CD8-positive, alpha-beta memory T cell (primary cell): ENCODE measurements around the gene CACNA2D2. TPM values are rescaled to one million over a fixed set of nuclear protein-coding genes. Genes with fewer than 3 reads are reported as not detected.

Source experiments
- CTCF ChIA-PET: fragments of 350-600 bp; sonication (Branson Sonifier 250); formaldehyde crosslinking; loops from one replicate; lab custom pipeline; 2021; ENCODE audit warnings: antibody characterized with exemption; lab: Charles Lee
- POLR2A ChIA-PET: fragments of 350-600 bp; sonication (Branson Sonifier 250); formaldehyde crosslinking; loops from one replicate; lab custom pipeline; 2021; ENCODE audit warnings: antibody characterized with exemption; lab: Charles Lee
- DNase-seq, 5 donors: peaks; one replicate each; pipeline versions ENCODE4 v3.0.0 to v3.0.0-alpha.2; 2020 to 2022; ENCODE audit warnings: mixed read lengths in 1 of 5
- H3K27ac ChIP-seq: one replicate; pipeline ENCODE4 v1.7.0; 2013; ENCODE audit warnings: low read depth, mild to moderate bottlenecking, low read length, moderate library complexity
- H3K27me3 ChIP-seq: 2 replicates; pipeline ENCODE4 v1.7.0; 2013; ENCODE audit warnings: low read length, mild to moderate bottlenecking; ENCODE audit not compliant: insufficient read depth, poor library complexity, severe bottlenecking
- H3K36me3 ChIP-seq: 2 replicates; pipeline ENCODE4 v1.7.0; 2013; ENCODE audit warnings: mild to moderate bottlenecking, low read length, moderate library complexity; ENCODE audit not compliant: insufficient read depth
- H3K4me1 ChIP-seq: 2 replicates; pipeline ENCODE4 v1.7.0; 2013; ENCODE audit warnings: mild to moderate bottlenecking, low read length, moderate library complexity; ENCODE audit not compliant: insufficient read depth
- H3K4me3 ChIP-seq: 2 replicates; pipeline ENCODE4 v1.7.0; 2013; ENCODE audit warnings: mild to moderate bottlenecking, low read length
- H3K9me3 ChIP-seq: 2 replicates; pipeline ENCODE4 v1.7.0; 2013; ENCODE audit warnings: mild to moderate bottlenecking, low read length
- H3K27ac Mint-ChIP-seq, 8 donors: one replicate each; pipeline ENCODE4 v1.8.0; 2020 to 2021; ENCODE audit warnings: mixed read lengths in 8 of 8, mild to moderate bottlenecking in 6 of 8, inconsistent platforms in 3 of 8, moderate library complexity in 3 of 8
- H3K27me3 Mint-ChIP-seq, 2 donors: one replicate each; pipeline ENCODE4 v1.8.0; 2020 to 2021; ENCODE audit warnings: mixed read lengths in 2 of 2, mild to moderate bottlenecking in 1 of 2, moderate library complexity in 1 of 2
- H3K36me3 Mint-ChIP-seq, 3 donors: one replicate each; pipeline ENCODE4 v1.8.0; 2020 to 2021; ENCODE audit warnings: mixed read lengths in 3 of 3, inconsistent platforms in 1 of 3, mild to moderate bottlenecking in 1 of 3
- H3K4me1 Mint-ChIP-seq, 3 donors: one replicate each; pipeline ENCODE4 v1.8.0; 2020 to 2021; ENCODE audit warnings: mixed read lengths in 3 of 3, inconsistent platforms in 1 of 3, mild to moderate bottlenecking in 1 of 3
- H3K4me3 Mint-ChIP-seq, 7 donors: one replicate each; pipeline ENCODE4 v1.8.0; 2020 to 2021; ENCODE audit warnings: mixed read lengths in 7 of 7, mild to moderate bottlenecking in 6 of 7, moderate library complexity in 4 of 7, inconsistent platforms in 2 of 7
- H3K9me3 Mint-ChIP-seq, 5 donors: one replicate each; pipeline ENCODE4 v1.8.0; 2020 to 2022; ENCODE audit warnings: mixed read lengths in 5 of 5, mild to moderate bottlenecking in 3 of 5, moderate library complexity in 2 of 5, inconsistent platforms in 1 of 5
- polyA plus RNA-seq: library from polyadenylated mRNA; unstranded; fragments of 300-500 nt; fragmentation: Illumina TruSeq; gene quantifications from one replicate; pipeline ENCODE4 v1.2.3, GENCODE V29; 2021
- total RNA-seq, 2 experiments: library from RNA; stranded (reverse); gene quantifications; one replicate each; pipeline ENCODE4 v1.2.3, GENCODE V29; 2021

The CACNA2D2 gene
- total and polyA plus RNA-seq, 3 experiments from 2014 or later = 0.73 to 2.6 (median 1.1) TPM

GRCh38 chr3:50450209-50450921 is 53.1 kb downstream of the CACNA2D2 start:
- H3K27ac Mint-ChIP-seq = peak overlapping the region; percentile 86 to 98 (median 96)
- peak overlapping the region; percentile 65 for H3K27ac ChIP-seq
- peak; percentile 41 to 83 (median 73) for DNase-seq
- ChIA-PET CTCF (no interaction called here), POLR2A (interaction anchor here (1.5 kb wide), 1 partner anchor 119 kb away, joined by 6 read pairs; the partner anchor contains the start of gene HEMK1)
- H3K4me3 Mint-ChIP-seq = peak overlapping the region; percentile 76 to 93 (median 85)
- no peaks in the 10 kb centered on the region for H3K27me3 ChIP-seq
- H3K4me1 ChIP-seq = peaks cover 21% of the 10 kb centered on the region
- peaks cover 14 to 41% (median 29%) of the 10 kb centered on the region in 3 donors for H3K4me1 Mint-ChIP-seq
- H3K9me3 ChIP-seq = no peaks in the 10 kb centered on the region
- H3K36me3 ChIP-seq = no peaks in the 10 kb centered on the region
- H3K9me3 Mint-ChIP-seq = no peaks in the 10 kb centered on the region
- peak overlapping the region; percentile 65 for H3K4me3 ChIP-seq
- H3K27me3 Mint-ChIP-seq = peaks cover 0 to 2% of the 10 kb centered on the region in 2 donors
- H3K36me3 Mint-ChIP-seq = no peaks in the 10 kb centered on the region

GRCh38 chr3:50448752-50449539 is 54.5 kb downstream of the CACNA2D2 start:
- no peaks in the 10 kb centered on the region for H3K27me3 ChIP-seq
- peak overlapping the region; percentile 65 for H3K4me3 ChIP-seq
- DNase-seq = no peak
- H3K36me3 ChIP-seq = no peaks in the 10 kb centered on the region
- CTCF ChIA-PET = no interaction called here
- no peak overlapping the region for H3K27ac ChIP-seq
- POLR2A ChIA-PET = interaction anchor here (1.5 kb wide), 1 partner anchor 120 kb away, joined by 6 read pairs; the partner anchor contains the start of gene HEMK1
- Mint-ChIP-seq H3K27ac (peak overlapping the region; percentile 63 to 98 (median 96)), H3K4me3 (peak overlapping the region in 6 of 7 donors; percentile 22 to 85 (median 42)), H3K36me3 (no peaks in the 10 kb centered on the region), H3K27me3 (peaks cover 0 to 2% of the 10 kb centered on the region in 2 donors), H3K4me1 (peaks cover 20 to 46% (median 30%) of the 10 kb centered on the region in 3 donors), H3K9me3 (no peaks in the 10 kb centered on the region)
- peaks cover 21% of the 10 kb centered on the region for H3K4me1 ChIP-seq
- H3K9me3 ChIP-seq = no peaks in the 10 kb centered on the region

GRCh38 chr3:50447290-50447840 is 56.1 kb downstream of the CACNA2D2 start:
- CTCF ChIA-PET = interaction anchor here (1.0 to 1.4 kb wide), 2 partner anchors 13 to 95 kb away, joined by 3 read pairs; no protein-coding TSS in a partner anchor
- H3K27ac Mint-ChIP-seq = peak overlapping the region in 4 of 8 donors; percentile 12 to 98 (median 80)

GRCh38 chr3:50445919-50446318 is 57.5 kb downstream of the CACNA2D2 start:
- ChIA-PET POLR2A (no interaction called here), CTCF (interaction anchor here (1.8 kb wide), 1 partner anchor 10 kb away, joined by 8 read pairs; no protein-coding TSS in a partner anchor)
- Histone ChIP-seq H3K9me3 (no peaks in the 10 kb centered on the region), H3K4me1 (peaks cover 20% of the 10 kb centered on the region), H3K27me3 (no peaks in the 10 kb centered on the region), H3K36me3 (no peaks in the 10 kb centered on the region), H3K4me3 (no peak overlapping the region), H3K27ac (no peak overlapping the region)
- Mint-ChIP-seq H3K9me3 (no peaks in the 10 kb centered on the region), H3K36me3 (no peaks in the 10 kb centered on the region), H3K27me3 (peaks cover 0 to 3% of the 10 kb centered on the region in 2 donors), H3K4me1 (peaks cover 20 to 45% (median 33%) of the 10 kb centered on the region in 3 donors), H3K4me3 (no peak overlapping the region), H3K27ac (peak overlapping the region in 3 of 8 donors; percentile 17 to 47 (median 29))
- DNase-seq = no peak

More at GRCh38 chr3:50447290-50447840, 56.1 kb downstream of the CACNA2D2 start:
- H3K9me3 ChIP-seq = no peaks in the 10 kb centered on the region
- no peak for DNase-seq
- POLR2A ChIA-PET = no interaction called here
- H3K27me3 ChIP-seq = no peaks in the 10 kb centered on the region
- H3K27ac ChIP-seq = no peak overlapping the region
- H3K4me3 ChIP-seq = no peak overlapping the region
- Mint-ChIP-seq H3K4me1 (peaks cover 20 to 46% (median 30%) of the 10 kb centered on the region in 3 donors), H3K4me3 (peak overlapping the region in 1 of 7 donors; percentile 24), H3K27me3 (peaks cover 0 to 2% of the 10 kb centered on the region in 2 donors), H3K9me3 (no peaks in the 10 kb centered on the region), H3K36me3 (no peaks in the 10 kb centered on the region)
- H3K4me1 ChIP-seq = peaks cover 21% of the 10 kb centered on the region
- no peaks in the 10 kb centered on the region for H3K36me3 ChIP-seq

GRCh38 chr3:50444782-50445181 is 58.7 kb downstream of the CACNA2D2 start:
- no peaks in the 10 kb centered on the region for H3K36me3 Mint-ChIP-seq
- peaks cover 0 to 1% of the 10 kb centered on the region in 2 donors for H3K27me3 Mint-ChIP-seq
- ChIA-PET POLR2A (no interaction called here), CTCF (no interaction called here)
- Histone ChIP-seq H3K36me3 (no peaks in the 10 kb centered on the region), H3K4me1 (peaks cover 14% of the 10 kb centered on the region), H3K27ac (no peak overlapping the region), H3K27me3 (no peaks in the 10 kb centered on the region), H3K4me3 (no peak overlapping the region), H3K9me3 (no peaks in the 10 kb centered on the region)
- peaks cover 9 to 34% (median 23%) of the 10 kb centered on the region in 3 donors for H3K4me1 Mint-ChIP-seq
- no peaks in the 10 kb centered on the region for H3K9me3 Mint-ChIP-seq
- peak overlapping the region in 2 of 8 donors; percentile 78 to 79 for H3K27ac Mint-ChIP-seq
- peak overlapping the region in 1 of 7 donors; percentile 15 for H3K4me3 Mint-ChIP-seq
- no peak for DNase-seq

GRCh38 chr3:50444213-50444612 is 59.2 kb downstream of the CACNA2D2 start:
- Histone ChIP-seq H3K27ac (no peak overlapping the region), H3K27me3 (no peaks in the 10 kb centered on the region), H3K9me3 (no peaks in the 10 kb centered on the region), H3K4me1 (peaks cover 8% of the 10 kb centered on the region), H3K4me3 (no peak overlapping the region), H3K36me3 (no peaks in the 10 kb centered on the region)
- no peaks in the 10 kb centered on the region for H3K9me3 Mint-ChIP-seq
- H3K27me3 Mint-ChIP-seq = peaks cover 0 to 1% of the 10 kb centered on the region in 2 donors
- POLR2A ChIA-PET = no interaction called here
- H3K4me3 Mint-ChIP-seq = no peak overlapping the region
- peaks cover 6 to 28% (median 21%) of the 10 kb centered on the region in 3 donors for H3K4me1 Mint-ChIP-seq
- H3K36me3 Mint-ChIP-seq = no peaks in the 10 kb centered on the region
- H3K27ac Mint-ChIP-seq = peak overlapping the region in 1 of 8 donors; percentile 78
- DNase-seq = no peak
- CTCF ChIA-PET = interaction anchor here (0.9 kb wide), 1 partner anchor 98 kb away, joined by 3 read pairs; no protein-coding TSS in a partner anchor

- CTCF ChIA-PET = no interaction called here
- Mint-ChIP-seq H3K9me3 (no peaks in the 10 kb centered on the region), H3K27ac (peak overlapping the region in 1 of 8 donors; percentile 36), H3K4me3 (no peak overlapping the region), H3K4me1 (peaks cover 6 to 19% (median 15%) of the 10 kb centered on the region in 3 donors), H3K36me3 (no peaks in the 10 kb centered on the region), H3K27me3 (peaks cover 0 to 1% of the 10 kb centered on the region in 2 donors)
- no peak overlapping the region for H3K4me3 ChIP-seq
- no peaks in the 10 kb centered on the region for H3K36me3 ChIP-seq
- POLR2A ChIA-PET = no interaction called here
- no peak overlapping the region for H3K27ac ChIP-seq
- H3K27me3 ChIP-seq = no peaks in the 10 kb centered on the region
- H3K9me3 ChIP-seq = no peaks in the 10 kb centered on the region
- no peak for DNase-seq
- no peaks in the 10 kb centered on the region for H3K4me1 ChIP-seq
These were observed 60.4 kb downstream of the CACNA2D2 start for GRCh38 chr3:50442945-50443579.
